Gastrocnemius medialis (tissue), 4 donors: ENCODE results near the gene MACROD2.

Source experiments
- CTCF ChIP-seq, 5 experiments: fragments of 450-650 bp in 3 of 5; fragments of 200-600 bp in 2 of 5; sonication (generic) in 2 of 5; IDR thresholded peaks in 4 of 5; conservative IDR thresholded peaks in 1 of 5; 1 replicate in 4 of 5; 2 replicates in 1 of 5; pipeline ENCODE4 v1.5.1; 2016 to 2019; ENCODE audit warnings: antibody characterized with exemption in 5 of 5, mild to moderate bottlenecking in 3 of 5, moderate library complexity in 3 of 5
- POLR2A ChIP-seq, 2 donors: fragments of 450-650 bp; IDR thresholded peaks; one replicate each; pipeline ENCODE4 v1.6.1; 2017; ENCODE audit warnings: antibody characterized with exemption in 2 of 2, mild to moderate bottlenecking in 2 of 2, moderate library complexity in 2 of 2

GRCh38 chr20:14562981-14563380 is 567.7 kb downstream of the MACROD2 start:
- TF ChIP-seq CTCF (IDR thresholded peaks at IDR 0.05 in 4 of 5, conservative IDR thresholded peaks at IDR 0.05 in 1 of 5) (no peak), POLR2A (IDR thresholded peaks at IDR 0.05) (no peak)
